ENCODE results near the gene DNAJC6. TPM values are rescaled to one million over a fixed set of nuclear protein-coding genes. Genes with fewer than 3 reads are reported as not detected.

DNAJC6 gene
- total RNA-seq, 1 experiment from 2014 or later: 3.1 TPM

GRCh38 chr1:65277605-65278347 is 31.6 kb upstream of the DNAJC6 start:
- H3K9me3 Mint-ChIP-seq (ENCODE audit: low read depth, unreplicated experiment): no peaks in the 10 kb centered on the region
- no peak overlapping the region for H3K4me3 Mint-ChIP-seq (ENCODE audit: low read depth, unreplicated experiment)
- no peaks in the 10 kb centered on the region for H3K4me1 Mint-ChIP-seq (ENCODE audit: low read depth, unreplicated experiment)
- DNase-seq: no peak
- CTCF ChIA-PET: interaction anchor here (1.4 to 1.6 kb wide), 2 partner anchors 10 to 11 kb away, joined by 3 to 4 read pairs; no protein-coding TSS in a partner anchor
- no peaks in the 10 kb centered on the region for H3K36me3 Mint-ChIP-seq (ENCODE audit: insufficient read depth, unreplicated experiment)
- intact Hi-C loops (cut with micrococcal nuclease; ENCODE audit: unreplicated experiment): no loop called here
- BruUV-seq (replicated peaks): no TSS peak
- TF ChIP-seq, protein P1, sequence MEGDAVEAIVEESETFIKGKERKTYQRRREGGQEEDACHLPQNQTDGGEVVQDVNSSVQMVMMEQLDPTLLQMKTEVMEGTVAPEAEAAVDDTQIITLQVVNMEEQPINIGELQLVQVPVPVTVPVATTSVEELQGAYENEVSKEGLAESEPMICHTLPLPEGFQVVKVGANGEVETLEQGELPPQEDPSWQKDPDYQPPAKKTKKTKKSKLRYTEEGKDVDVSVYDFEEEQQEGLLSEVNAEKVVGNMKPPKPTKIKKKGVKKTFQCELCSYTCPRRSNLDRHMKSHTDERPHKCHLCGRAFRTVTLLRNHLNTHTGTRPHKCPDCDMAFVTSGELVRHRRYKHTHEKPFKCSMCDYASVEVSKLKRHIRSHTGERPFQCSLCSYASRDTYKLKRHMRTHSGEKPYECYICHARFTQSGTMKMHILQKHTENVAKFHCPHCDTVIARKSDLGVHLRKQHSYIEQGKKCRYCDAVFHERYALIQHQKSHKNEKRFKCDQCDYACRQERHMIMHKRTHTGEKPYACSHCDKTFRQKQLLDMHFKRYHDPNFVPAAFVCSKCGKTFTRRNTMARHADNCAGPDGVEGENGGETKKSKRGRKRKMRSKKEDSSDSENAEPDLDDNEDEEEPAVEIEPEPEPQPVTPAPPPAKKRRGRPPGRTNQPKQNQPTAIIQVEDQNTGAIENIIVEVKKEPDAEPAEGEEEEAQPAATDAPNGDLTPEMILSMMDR (IDR thresholded peaks at IDR 0.05; ENCODE audit: unreplicated experiment): no peak
- H3K27me3 Mint-ChIP-seq (ENCODE audit: unreplicated experiment): no peaks in the 10 kb centered on the region
- no peak overlapping the region for H3K27ac Mint-ChIP-seq (ENCODE audit: unreplicated experiment)

- no peaks in the 10 kb centered on the region for H3K4me1 Mint-ChIP-seq (ENCODE audit: low read depth, unreplicated experiment)
- CTCF ChIA-PET: no interaction called here
- TF ChIP-seq, protein P1 (IDR thresholded peaks at IDR 0.05; ENCODE audit: unreplicated experiment): no peak
- no peak overlapping the region for H3K4me3 Mint-ChIP-seq (ENCODE audit: low read depth, unreplicated experiment)
- no peak for DNase-seq
- no peaks in the 10 kb centered on the region for H3K27me3 Mint-ChIP-seq (ENCODE audit: unreplicated experiment)
- intact Hi-C loops (cut with micrococcal nuclease; ENCODE audit: unreplicated experiment): no loop called here
- H3K36me3 Mint-ChIP-seq (ENCODE audit: insufficient read depth, unreplicated experiment): no peaks in the 10 kb centered on the region
- H3K9me3 Mint-ChIP-seq (ENCODE audit: low read depth, unreplicated experiment): no peaks in the 10 kb centered on the region
- no TSS peak for BruUV-seq (replicated peaks)
- H3K27ac Mint-ChIP-seq (ENCODE audit: unreplicated experiment): no peak overlapping the region
Observed at GRCh38 chr1:65278376-65279069, 30.8 kb upstream of the DNAJC6 start.

DNA sequence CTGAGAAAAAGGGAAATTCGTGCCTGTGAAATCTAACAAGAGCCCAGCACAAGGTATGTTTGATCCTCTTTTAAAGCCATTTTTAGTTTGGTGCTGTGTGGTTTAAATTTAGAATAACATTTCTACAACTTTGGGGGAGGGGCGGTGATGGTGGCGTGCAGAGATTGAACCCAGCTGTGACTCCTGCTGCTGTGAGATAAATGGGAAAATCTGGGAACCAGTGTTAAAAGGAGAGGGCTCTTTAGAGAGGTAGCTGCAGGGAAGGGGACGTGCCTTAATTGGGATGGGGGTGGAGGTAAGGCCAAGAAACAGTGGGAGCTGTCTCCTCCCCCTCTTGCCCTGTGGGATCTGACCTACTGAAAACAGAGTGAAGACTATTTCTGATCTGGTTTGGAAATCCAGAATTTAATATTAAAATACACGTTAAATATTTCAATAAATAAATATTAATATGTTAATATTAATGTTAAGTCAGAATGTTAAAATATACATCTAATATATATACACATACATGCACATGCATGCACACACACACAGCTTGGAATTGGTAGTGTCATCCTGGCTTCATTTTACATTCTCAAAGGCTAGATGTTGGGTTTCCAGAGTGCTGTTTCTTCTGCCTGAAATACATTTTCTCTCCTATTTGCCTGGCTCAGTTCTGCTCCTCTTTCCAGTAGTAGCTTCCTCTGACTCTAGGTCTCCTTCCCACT is 30.1 kb upstream of the DNAJC6 start:
- CTCF ChIA-PET: no interaction called here
- TF ChIP-seq, protein P1 (IDR thresholded peaks at IDR 0.05; ENCODE audit: unreplicated experiment): no peak
- Mint-ChIP-seq H3K4me1 (ENCODE audit: low read depth, unreplicated experiment) (no peaks in the 10 kb centered on the region), H3K4me3 (ENCODE audit: low read depth, unreplicated experiment) (no peak overlapping the region), H3K36me3 (ENCODE audit: insufficient read depth, unreplicated experiment) (no peaks in the 10 kb centered on the region), H3K27me3 (ENCODE audit: unreplicated experiment) (no peaks in the 10 kb centered on the region), H3K27ac (ENCODE audit: unreplicated experiment) (no peak overlapping the region), H3K9me3 (ENCODE audit: low read depth, unreplicated experiment) (no peaks in the 10 kb centered on the region)
- intact Hi-C loops (cut with micrococcal nuclease; ENCODE audit: unreplicated experiment): no loop called here
- DNase-seq: no peak
- BruUV-seq (replicated peaks): no TSS peak

GRCh38 chr1:65281846-65282245 is 27.5 kb upstream of the DNAJC6 start:
- Mint-ChIP-seq H3K36me3 (ENCODE audit: insufficient read depth, unreplicated experiment) (no peaks in the 10 kb centered on the region), H3K27me3 (ENCODE audit: unreplicated experiment) (no peaks in the 10 kb centered on the region), H3K27ac (ENCODE audit: unreplicated experiment) (no peak overlapping the region), H3K9me3 (ENCODE audit: low read depth, unreplicated experiment) (no peaks in the 10 kb centered on the region), H3K4me3 (ENCODE audit: low read depth, unreplicated experiment) (no peak overlapping the region), H3K4me1 (ENCODE audit: low read depth, unreplicated experiment) (no peaks in the 10 kb centered on the region)
- intact Hi-C loops (cut with micrococcal nuclease; ENCODE audit: unreplicated experiment): no loop called here
- no peak for DNase-seq
- TF ChIP-seq, protein P1 (IDR thresholded peaks at IDR 0.05; ENCODE audit: unreplicated experiment): no peak
- CTCF ChIA-PET: no interaction called here
- BruUV-seq (replicated peaks): no TSS peak

Data from Calu3 (cell line).